Stimulated activated CD8-positive, alpha-beta memory T cell treated with anti-CD3 and anti-CD28 coated beads, Interleukin-2, amount 100 ng/mL, for 48 hours (primary cell): ENCODE results near the gene TRPM5.

Experiments used
- DNase-seq, 2 donors: peaks; one replicate each; pipeline ENCODE4 v3.0.0-alpha.2; 2020; ENCODE audit warnings: low read depth in 2 of 2

The TRPM5 gene

GRCh38 chr11:2421996-2422395, 22.3 kb downstream of the TRPM5 start:
- DNase-seq, result no peak

- DNase-seq, result no peak
Observed at GRCh38 chr11:2421226-2421994, 22.9 kb downstream of the TRPM5 start.

- peak; percentile 63 to 66 for DNase-seq
Observed at GRCh38 chr11:2420502-2421225, 23.6 kb downstream of the TRPM5 start.

GRCh38 chr11:2419638-2420501, 24.4 kb downstream of the TRPM5 start:
- peak; percentile 58 to 61 for DNase-seq

- DNase-seq, result no peak
Observed at GRCh38 chr11:2418693-2419360, 25.5 kb downstream of the TRPM5 start.

- DNase-seq, result no peak
Observed at GRCh38 chr11:2417856-2418692, 26.2 kb downstream of the TRPM5 start.

GRCh38 chr11:2416765-2417164, 27.5 kb downstream of the TRPM5 start:
- DNase-seq, result no peak

GRCh38 chr11:2415601-2416380, 28.5 kb downstream of the TRPM5 start:
- no peak for DNase-seq

- DNase-seq, result no peak
Observed at GRCh38 chr11:2415171-2415570, 29.1 kb downstream of the TRPM5 start.

- DNase-seq, result no peak
Observed at GRCh38 chr11:2414616-2415015, 29.7 kb downstream of the TRPM5 start.

- DNase-seq, result no peak
Observed at GRCh38 chr11:2413742-2414579, 30.4 kb downstream of the TRPM5 start.

- no peak for DNase-seq
Observed at GRCh38 chr11:2412323-2412722, 32.0 kb downstream of the TRPM5 start.

- DNase-seq, result no peak
Observed at GRCh38 chr11:2411446-2412305, 32.6 kb downstream of the TRPM5 start.

GRCh38 chr11:2410616-2411015, 33.7 kb downstream of the TRPM5 start:
- DNase-seq, result no peak

GRCh38 chr11:2409611-2410468, 34.5 kb downstream of the TRPM5 start:
- no peak for DNase-seq

GRCh38 chr11:2409126-2409525, 35.2 kb downstream of the TRPM5 start:
- no peak for DNase-seq

GRCh38 chr11:2408671-2409070, 35.6 kb downstream of the TRPM5 start:
- DNase-seq, result no peak
